Spleen (tissue), 7 donors: Measurements from ENCODE around the gene PGBD5.

Experiments used
- CTCF ChIP-seq, 11 experiments: fragments of 200-600 bp in 7 of 11; fragments of 450-650 bp in 4 of 11; sonication (generic) in 4 of 11; IDR thresholded peaks in 8 of 11; conservative IDR thresholded peaks in 3 of 11; 1 replicate in 7 of 11; 2 replicates in 4 of 11; pipeline versions ENCODE4 v1.4.0 to v1.8.0; 2016 to 2021; ENCODE audit warnings: antibody characterized with exemption in 11 of 11, inconsistent platforms in 4 of 11, mild to moderate bottlenecking in 1 of 11
- POLR2A ChIP-seq, 3 donors: fragments of 450-650 bp; IDR thresholded peaks; one replicate each; pipeline ENCODE4 v1.5.1; 2017; ENCODE audit warnings: antibody characterized with exemption in 3 of 3, mild to moderate bottlenecking in 1 of 3
- POLR2AphosphoS5 ChIP-seq, 3 donors: sonication (generic); formaldehyde crosslinking; IDR thresholded peaks; one replicate each; pipeline ENCODE4 v1.5.1; 2017; ENCODE audit warnings: antibody characterized with exemption in 3 of 3
- donor health status: DM: no; HTN: no; CAD: no; lungs with moderate emphysema.
- donor health status: DM: no; HTN: no; CAD: no.
- donor health status: DM: no; HTN: no; CAD: no.

- no peak for TF ChIP-seq POLR2A (IDR thresholded peaks at IDR 0.05)
- TF ChIP-seq CTCF (IDR thresholded peaks at IDR 0.05 in 8 of 11, conservative IDR thresholded peaks at IDR 0.05 in 3 of 11), result no peak
- peak in 1 of 3 donors; percentile 12 for TF ChIP-seq POLR2AphosphoS5 (IDR thresholded peaks at IDR 0.05)
Measured at GRCh38 chr1:230286890-230287269, 139.3 kb downstream of the PGBD5 start.
